Measurements from ENCODE around the gene XPR1.

DNA sequence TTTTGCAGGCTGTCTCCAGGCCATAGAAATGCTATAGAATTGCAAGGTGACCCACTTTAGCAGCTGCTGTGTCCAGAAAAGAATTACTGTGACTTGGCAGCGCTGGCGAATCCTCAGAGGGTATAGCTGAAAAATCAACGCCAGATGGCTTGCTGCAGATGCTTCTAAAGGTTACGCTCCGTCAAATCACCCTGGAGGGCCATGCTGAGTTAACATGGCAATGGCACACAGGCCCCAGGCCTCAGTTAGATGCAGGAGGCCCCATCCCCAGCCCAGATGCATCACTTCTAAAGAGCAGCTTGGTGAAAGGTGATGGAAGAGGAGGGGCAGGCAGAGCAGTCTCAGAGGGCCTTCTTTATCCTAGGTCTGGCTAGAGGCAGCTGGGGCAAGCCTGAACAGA lies 298.9 kb downstream of the XPR1 start:
- TF ChIP-seq, protein P1, sequence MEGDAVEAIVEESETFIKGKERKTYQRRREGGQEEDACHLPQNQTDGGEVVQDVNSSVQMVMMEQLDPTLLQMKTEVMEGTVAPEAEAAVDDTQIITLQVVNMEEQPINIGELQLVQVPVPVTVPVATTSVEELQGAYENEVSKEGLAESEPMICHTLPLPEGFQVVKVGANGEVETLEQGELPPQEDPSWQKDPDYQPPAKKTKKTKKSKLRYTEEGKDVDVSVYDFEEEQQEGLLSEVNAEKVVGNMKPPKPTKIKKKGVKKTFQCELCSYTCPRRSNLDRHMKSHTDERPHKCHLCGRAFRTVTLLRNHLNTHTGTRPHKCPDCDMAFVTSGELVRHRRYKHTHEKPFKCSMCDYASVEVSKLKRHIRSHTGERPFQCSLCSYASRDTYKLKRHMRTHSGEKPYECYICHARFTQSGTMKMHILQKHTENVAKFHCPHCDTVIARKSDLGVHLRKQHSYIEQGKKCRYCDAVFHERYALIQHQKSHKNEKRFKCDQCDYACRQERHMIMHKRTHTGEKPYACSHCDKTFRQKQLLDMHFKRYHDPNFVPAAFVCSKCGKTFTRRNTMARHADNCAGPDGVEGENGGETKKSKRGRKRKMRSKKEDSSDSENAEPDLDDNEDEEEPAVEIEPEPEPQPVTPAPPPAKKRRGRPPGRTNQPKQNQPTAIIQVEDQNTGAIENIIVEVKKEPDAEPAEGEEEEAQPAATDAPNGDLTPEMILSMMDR (IDR thresholded peaks at IDR 0.05) = no peak
- no peak for TF ChIP-seq EP300 (IDR thresholded peaks at IDR 0.05)
